ENCODE data around the gene RPL18. TPM values are rescaled to one million over a fixed set of nuclear protein-coding genes. Genes with fewer than 3 reads are reported as not detected.
A peak's percentile ranks its signal among the peaks of the same experiment; 100 is the strongest.

The RPL18 gene
- total and polyA plus RNA-seq, 9 of the 15 experiments (the other 6 are each of a cell fraction or from before 2014, with no cell fraction given) = 312 to 2,635 (median 1,653) TPM

DNA sequence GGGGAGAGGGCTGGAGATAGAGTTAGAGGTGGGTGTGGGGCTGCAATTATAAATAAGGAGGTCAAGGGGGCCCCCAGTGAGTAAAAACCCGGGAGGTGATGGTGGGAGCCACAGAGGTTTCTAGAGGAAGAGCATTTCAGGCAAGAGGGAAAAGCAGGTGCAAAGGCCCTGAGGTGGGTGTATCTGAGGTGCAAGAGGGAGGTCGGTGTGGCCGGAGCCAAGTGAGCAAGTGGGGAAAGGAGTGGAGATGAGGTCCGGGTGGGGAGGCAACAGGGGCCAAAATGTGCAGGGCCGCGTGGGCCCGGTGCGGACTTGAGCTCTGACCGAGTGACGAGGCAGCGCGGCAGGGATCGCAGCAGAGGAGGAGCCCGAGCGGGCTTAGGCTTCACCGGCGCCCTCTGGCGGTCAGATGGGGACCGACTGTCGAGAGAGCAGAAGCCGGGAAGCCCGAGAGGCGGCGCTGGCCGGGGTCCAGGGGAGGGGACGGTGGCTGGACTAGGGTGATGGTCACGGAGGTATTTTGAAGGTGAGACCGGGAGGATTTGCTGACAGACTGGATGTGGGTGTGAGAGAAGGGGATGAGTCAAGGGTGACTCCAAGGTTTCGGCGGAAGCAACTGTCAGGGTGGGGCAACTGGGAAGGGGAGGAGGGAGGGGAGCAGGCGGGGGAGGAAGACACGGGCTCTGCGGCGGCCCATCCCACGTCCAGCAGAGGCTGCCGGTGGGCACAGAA, 30.1 kb downstream of the RPL18 start (continued):
- TF ChIP-seq ZFX (CRISPR knock-in tag; IDR thresholded peaks at IDR 0.05) (peak; percentile 71), ZNF217 (CRISPR knock-in tag; IDR thresholded peaks at IDR 0.05) (no peak), NR2C1 (IDR thresholded peaks at IDR 0.05) (peak; percentile 61; the same call in 1 of the 2 replicates), NR2C1 (tag; IDR thresholded peaks at IDR 0.05) (0 out of 2 replicates have a peak, but pooled peaks have one; percentile 42), CBFA2T2 (conservative IDR thresholded peaks at IDR 0.05) (no peak), NELFE (IDR thresholded peaks at IDR 0.05; ENCODE audit: insufficient read depth, insufficient read length) (no peak), NUFIP1 (IDR thresholded peaks at IDR 0.05; ENCODE audit: partially characterized antibody) (no peak), ZNF12 (CRISPR knock-in tag; IDR thresholded peaks at IDR 0.05) (no peak; the same call in 1 of the 2 replicates), ILK (tag; IDR thresholded peaks at IDR 0.05; ENCODE audit: borderline replicate concordance, low read depth) (no peak), SPI1 (IDR thresholded peaks at IDR 0.05; ENCODE audit: borderline replicate concordance, low read depth, low read length) (no peak), ZNF134 (CRISPR knock-in tag; conservative IDR thresholded peaks at IDR 0.05) (no peak), FOXK2 (conservative IDR thresholded peaks at IDR 0.05 in 1 of 2, IDR thresholded peaks at IDR 0.05 in 1 of 2; ENCODE audit: low read depth in 2 of 2) (peak; percentile 11 to 20; a peak in 1 of 4 replicates), ASH1L (IDR thresholded peaks at IDR 0.05; ENCODE audit: borderline replicate concordance, low read depth, partially characterized antibody) (peak; percentile 61), MEIS2 (IDR thresholded peaks at IDR 0.05; ENCODE audit: partially characterized antibody) (peak; percentile 50), SMARCA5 (IDR thresholded peaks at IDR 0.05) (peak; percentile 100), YBX1 (IDR thresholded peaks at IDR 0.05) (0 out of 2 replicates have a peak, but pooled peaks have one; percentile 69), KDM1A (IDR thresholded peaks at IDR 0.05) (peak; percentile 99 to 100), ETV1 (tag; conservative IDR thresholded peaks at IDR 0.05; ENCODE audit: low read depth) (peak; percentile 71), CBFA2T3 (IDR thresholded peaks at IDR 0.05) (peak; percentile 13; the same call in 1 of the 2 replicates)
- TF ChIP-seq, protein P1, sequence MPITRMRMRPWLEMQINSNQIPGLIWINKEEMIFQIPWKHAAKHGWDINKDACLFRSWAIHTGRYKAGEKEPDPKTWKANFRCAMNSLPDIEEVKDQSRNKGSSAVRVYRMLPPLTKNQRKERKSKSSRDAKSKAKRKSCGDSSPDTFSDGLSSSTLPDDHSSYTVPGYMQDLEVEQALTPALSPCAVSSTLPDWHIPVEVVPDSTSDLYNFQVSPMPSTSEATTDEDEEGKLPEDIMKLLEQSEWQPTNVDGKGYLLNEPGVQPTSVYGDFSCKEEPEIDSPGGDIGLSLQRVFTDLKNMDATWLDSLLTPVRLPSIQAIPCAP (CRISPR knock-in tag; IDR thresholded peaks at IDR 0.05; ENCODE audit: borderline replicate concordance) = no peak
- TF ChIP-seq, protein P2, sequence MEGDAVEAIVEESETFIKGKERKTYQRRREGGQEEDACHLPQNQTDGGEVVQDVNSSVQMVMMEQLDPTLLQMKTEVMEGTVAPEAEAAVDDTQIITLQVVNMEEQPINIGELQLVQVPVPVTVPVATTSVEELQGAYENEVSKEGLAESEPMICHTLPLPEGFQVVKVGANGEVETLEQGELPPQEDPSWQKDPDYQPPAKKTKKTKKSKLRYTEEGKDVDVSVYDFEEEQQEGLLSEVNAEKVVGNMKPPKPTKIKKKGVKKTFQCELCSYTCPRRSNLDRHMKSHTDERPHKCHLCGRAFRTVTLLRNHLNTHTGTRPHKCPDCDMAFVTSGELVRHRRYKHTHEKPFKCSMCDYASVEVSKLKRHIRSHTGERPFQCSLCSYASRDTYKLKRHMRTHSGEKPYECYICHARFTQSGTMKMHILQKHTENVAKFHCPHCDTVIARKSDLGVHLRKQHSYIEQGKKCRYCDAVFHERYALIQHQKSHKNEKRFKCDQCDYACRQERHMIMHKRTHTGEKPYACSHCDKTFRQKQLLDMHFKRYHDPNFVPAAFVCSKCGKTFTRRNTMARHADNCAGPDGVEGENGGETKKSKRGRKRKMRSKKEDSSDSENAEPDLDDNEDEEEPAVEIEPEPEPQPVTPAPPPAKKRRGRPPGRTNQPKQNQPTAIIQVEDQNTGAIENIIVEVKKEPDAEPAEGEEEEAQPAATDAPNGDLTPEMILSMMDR (IDR thresholded peaks at IDR 0.05 in 2 of 3, conservative IDR thresholded peaks at IDR 0.05 in 1 of 3; ENCODE audit: insufficient read depth in 2 of 3, low read depth in 1 of 3, low read length in 3 of 3) = peak; percentile 98 to 99 (median 99)
- TF ChIP-seq, protein P3, sequence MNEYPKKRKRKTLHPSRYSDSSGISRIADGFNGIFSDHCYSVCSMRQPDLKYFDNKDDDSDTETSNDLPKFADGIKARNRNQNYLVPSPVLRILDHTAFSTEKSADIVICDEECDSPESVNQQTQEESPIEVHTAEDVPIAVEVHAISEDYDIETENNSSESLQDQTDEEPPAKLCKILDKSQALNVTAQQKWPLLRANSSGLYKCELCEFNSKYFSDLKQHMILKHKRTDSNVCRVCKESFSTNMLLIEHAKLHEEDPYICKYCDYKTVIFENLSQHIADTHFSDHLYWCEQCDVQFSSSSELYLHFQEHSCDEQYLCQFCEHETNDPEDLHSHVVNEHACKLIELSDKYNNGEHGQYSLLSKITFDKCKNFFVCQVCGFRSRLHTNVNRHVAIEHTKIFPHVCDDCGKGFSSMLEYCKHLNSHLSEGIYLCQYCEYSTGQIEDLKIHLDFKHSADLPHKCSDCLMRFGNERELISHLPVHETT (CRISPR knock-in tag; conservative IDR thresholded peaks at IDR 0.05 in 1 of 2, IDR thresholded peaks at IDR 0.05 in 1 of 2) = peak in 1 of 2 experiments; percentile 57; a peak in 1 of 4 replicates
- TF ChIP-seq, protein P4, sequence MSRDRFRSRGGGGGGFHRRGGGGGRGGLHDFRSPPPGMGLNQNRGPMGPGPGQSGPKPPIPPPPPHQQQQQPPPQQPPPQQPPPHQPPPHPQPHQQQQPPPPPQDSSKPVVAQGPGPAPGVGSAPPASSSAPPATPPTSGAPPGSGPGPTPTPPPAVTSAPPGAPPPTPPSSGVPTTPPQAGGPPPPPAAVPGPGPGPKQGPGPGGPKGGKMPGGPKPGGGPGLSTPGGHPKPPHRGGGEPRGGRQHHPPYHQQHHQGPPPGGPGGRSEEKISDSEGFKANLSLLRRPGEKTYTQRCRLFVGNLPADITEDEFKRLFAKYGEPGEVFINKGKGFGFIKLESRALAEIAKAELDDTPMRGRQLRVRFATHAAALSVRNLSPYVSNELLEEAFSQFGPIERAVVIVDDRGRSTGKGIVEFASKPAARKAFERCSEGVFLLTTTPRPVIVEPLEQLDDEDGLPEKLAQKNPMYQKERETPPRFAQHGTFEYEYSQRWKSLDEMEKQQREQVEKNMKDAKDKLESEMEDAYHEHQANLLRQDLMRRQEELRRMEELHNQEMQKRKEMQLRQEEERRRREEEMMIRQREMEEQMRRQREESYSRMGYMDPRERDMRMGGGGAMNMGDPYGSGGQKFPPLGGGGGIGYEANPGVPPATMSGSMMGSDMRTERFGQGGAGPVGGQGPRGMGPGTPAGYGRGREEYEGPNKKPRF (IDR thresholded peaks at IDR 0.05; ENCODE audit: low read depth, low read length) = no peak

Data from K562 (cell line).